ENCODE measurements around the gene DCC.

DNA sequence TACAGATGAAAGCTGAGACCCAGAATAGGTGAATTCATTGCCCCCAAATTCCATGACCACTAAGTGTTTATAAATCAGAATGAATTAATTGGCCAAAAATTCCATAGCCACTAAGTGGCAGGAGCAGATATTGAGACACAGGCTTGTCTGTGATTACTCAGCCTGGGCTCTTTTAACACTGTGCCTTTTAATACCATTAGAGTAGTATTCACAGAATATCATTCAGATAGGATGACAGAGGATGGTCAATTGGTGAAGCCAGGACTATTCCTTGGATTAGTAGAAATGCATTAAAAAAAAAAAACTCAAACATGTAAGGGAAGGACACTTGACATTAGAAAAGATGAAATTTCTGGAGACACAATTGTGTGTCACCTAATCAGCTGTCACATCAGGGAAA, 698.6 kb downstream of the DCC start:
- TF ChIP-seq YY1 (IDR thresholded peaks at IDR 0.05; ENCODE audit: extremely low read depth, insufficient replicate concordance, low read depth, low read length): no peak
- TF ChIP-seq, protein P1, sequence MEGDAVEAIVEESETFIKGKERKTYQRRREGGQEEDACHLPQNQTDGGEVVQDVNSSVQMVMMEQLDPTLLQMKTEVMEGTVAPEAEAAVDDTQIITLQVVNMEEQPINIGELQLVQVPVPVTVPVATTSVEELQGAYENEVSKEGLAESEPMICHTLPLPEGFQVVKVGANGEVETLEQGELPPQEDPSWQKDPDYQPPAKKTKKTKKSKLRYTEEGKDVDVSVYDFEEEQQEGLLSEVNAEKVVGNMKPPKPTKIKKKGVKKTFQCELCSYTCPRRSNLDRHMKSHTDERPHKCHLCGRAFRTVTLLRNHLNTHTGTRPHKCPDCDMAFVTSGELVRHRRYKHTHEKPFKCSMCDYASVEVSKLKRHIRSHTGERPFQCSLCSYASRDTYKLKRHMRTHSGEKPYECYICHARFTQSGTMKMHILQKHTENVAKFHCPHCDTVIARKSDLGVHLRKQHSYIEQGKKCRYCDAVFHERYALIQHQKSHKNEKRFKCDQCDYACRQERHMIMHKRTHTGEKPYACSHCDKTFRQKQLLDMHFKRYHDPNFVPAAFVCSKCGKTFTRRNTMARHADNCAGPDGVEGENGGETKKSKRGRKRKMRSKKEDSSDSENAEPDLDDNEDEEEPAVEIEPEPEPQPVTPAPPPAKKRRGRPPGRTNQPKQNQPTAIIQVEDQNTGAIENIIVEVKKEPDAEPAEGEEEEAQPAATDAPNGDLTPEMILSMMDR (IDR thresholded peaks at IDR 0.05 in 2 of 3, conservative IDR thresholded peaks at IDR 0.05 in 1 of 3; ENCODE audit: borderline replicate concordance in 1 of 3, insufficient read depth in 1 of 3, low read depth in 2 of 3, low read length in 2 of 3): no peak
- TF ChIP-seq SP1 (IDR thresholded peaks at IDR 0.05; ENCODE audit: low read depth): no peak
- no peak for TF ChIP-seq POLR2AphosphoS5 (IDR thresholded peaks at IDR 0.05; ENCODE audit: low read depth, low read length)
- no peak for TF ChIP-seq RAD21 (IDR thresholded peaks at IDR 0.05; ENCODE audit: low read depth)
- TF ChIP-seq ELF1 (IDR thresholded peaks at IDR 0.05; ENCODE audit: borderline replicate concordance, low read depth): no peak

Data from HCT116 (cell line).